Mesendoderm (in vitro differentiated cells): ENCODE results near the gene TLR8.

Experiments used
- DNase-seq: peaks from one replicate; pipeline ENCODE4 v3.0.0; 2013
- H2AK5ac ChIP-seq: 2 replicates; pipeline ENCODE4 v1.6.1; 2013; ENCODE audit warnings: low read length, inconsistent platforms
- H2BK120ac ChIP-seq: 2 replicates; pipeline ENCODE4 v1.6.1; 2013; ENCODE audit warnings: low read depth, mild to moderate bottlenecking, low read length, moderate library complexity, mixed read lengths
- H2BK15ac ChIP-seq: replicated peaks from 2 replicates; pipeline ENCODE4 v1.6.1; 2013; ENCODE audit warnings: low read depth, mild to moderate bottlenecking, moderate library complexity
- H2BK5ac ChIP-seq: 2 replicates; pipeline ENCODE4 v1.6.1; 2013; ENCODE audit warnings: low read length, inconsistent platforms
- H3K18ac ChIP-seq: 2 replicates; pipeline ENCODE4 v1.6.1; 2013; ENCODE audit warnings: mild to moderate bottlenecking, low read length, mixed read lengths
- H3K23ac ChIP-seq: one replicate; pipeline ENCODE4 v1.6.1; 2013; ENCODE audit warnings: low read length
- H3K27ac ChIP-seq: 2 replicates; pipeline ENCODE4 v1.5.1; 2013; ENCODE audit warnings: low read depth, mild to moderate bottlenecking, inconsistent platforms, low read length, moderate library complexity
- H3K27me3 ChIP-seq: 2 replicates; pipeline ENCODE4 v1.6.1; 2013; ENCODE audit warnings: low read length, control low read depth, mild to moderate bottlenecking, inconsistent platforms; ENCODE audit not compliant: insufficient read depth, poor library complexity
- H3K36me3 ChIP-seq: 2 replicates; pipeline ENCODE4 v1.6.1; 2013; ENCODE audit warnings: low read length, inconsistent platforms; ENCODE audit not compliant: control insufficient read depth, insufficient read depth
- H3K4ac ChIP-seq: one replicate; pipeline ENCODE4 v1.6.1; 2013; ENCODE audit warnings: low read depth, mild to moderate bottlenecking, low read length, moderate library complexity
- H3K4me1 ChIP-seq: 2 replicates; pipeline ENCODE4 v1.6.1; 2013; ENCODE audit warnings: low read depth, low read length, inconsistent platforms; ENCODE audit not compliant: control insufficient read depth
- H3K4me2 ChIP-seq: 2 replicates; pipeline ENCODE4 v1.6.1; 2013; ENCODE audit warnings: low read length
- H3K4me3 ChIP-seq: 2 replicates; pipeline ENCODE4 v1.5.1; 2013; ENCODE audit warnings: mild to moderate bottlenecking, low read length
- H3K56ac ChIP-seq: one replicate; pipeline ENCODE4 v1.6.1; 2013; ENCODE audit warnings: low read length
- H3K79me1 ChIP-seq: 2 replicates; pipeline ENCODE4 v1.6.1; 2013; ENCODE audit warnings: low read length, inconsistent platforms
- H3K79me2 ChIP-seq: 2 replicates; pipeline ENCODE4 v1.6.1; 2013; ENCODE audit warnings: mild to moderate bottlenecking, low read length; ENCODE audit not compliant: control insufficient read depth, insufficient read depth
- H3K9ac ChIP-seq: 2 replicates; pipeline ENCODE4 v1.6.1; 2013; ENCODE audit warnings: low read length, inconsistent platforms
- H4K5ac ChIP-seq: one replicate; pipeline ENCODE4 v1.6.1; 2013; ENCODE audit warnings: low read length
- H4K8ac ChIP-seq: one replicate; pipeline ENCODE4 v1.6.1; 2013; ENCODE audit warnings: low read depth, mild to moderate bottlenecking, control low read depth, low read length, moderate library complexity
- WGBS: extraction: QIAGEN DNeasy Blood & Tissue Kit; methylation state at CpG from one replicate; pipeline ENCODE4 v1.1.7; 2013; ENCODE audit warnings: low lambda C conversion rate, missing lambda C conversion rate; ENCODE audit not compliant: insufficient coverage; ENCODE audit errors: extremely low coverage; 5-methylcytosine and 5-hydroxymethylcytosine counted together

TLR8 gene

GRCh38 chrX:12950851-12951594 is 44.6 kb downstream of the TLR8 start:
- H3K27me3 ChIP-seq, result no peaks in the 10 kb centered on the region
- no peak overlapping the region for H3K23ac ChIP-seq
- no peaks in the 10 kb centered on the region for H3K36me3 ChIP-seq
- no peak overlapping the region for H2BK15ac ChIP-seq
- no peaks in the 10 kb centered on the region for H3K4me1 ChIP-seq
- peak; percentile 65 for DNase-seq
- no peak overlapping the region for H2AK5ac ChIP-seq
- no peak overlapping the region for H4K5ac ChIP-seq
- no peak overlapping the region for H3K4me2 ChIP-seq
- H3K79me2 ChIP-seq, result no peaks in the 10 kb centered on the region
- H3K27ac ChIP-seq, result no peak overlapping the region
- no peak overlapping the region for H3K4me3 ChIP-seq
- no peak overlapping the region for H2BK5ac ChIP-seq
- no CpG with 5 or more reads among the region's 9 CpGs for WGBS
- no peaks in the 10 kb centered on the region for H3K79me1 ChIP-seq
- H2BK120ac ChIP-seq, result no peak overlapping the region
- H3K18ac ChIP-seq, result peak overlapping the region; percentile 68
- no peak overlapping the region for H3K9ac ChIP-seq
- peak overlapping the region; percentile 22 for H3K56ac ChIP-seq
- H4K8ac ChIP-seq, result no peak overlapping the region
- H3K4ac ChIP-seq, result no peak overlapping the region

- no peak overlapping the region for H3K18ac ChIP-seq
- H3K27me3 ChIP-seq, result no peaks in the 10 kb centered on the region
- DNase-seq, result no peak
Observed at GRCh38 chrX:12951595-12951975, 45.2 kb downstream of the TLR8 start.

DNA sequence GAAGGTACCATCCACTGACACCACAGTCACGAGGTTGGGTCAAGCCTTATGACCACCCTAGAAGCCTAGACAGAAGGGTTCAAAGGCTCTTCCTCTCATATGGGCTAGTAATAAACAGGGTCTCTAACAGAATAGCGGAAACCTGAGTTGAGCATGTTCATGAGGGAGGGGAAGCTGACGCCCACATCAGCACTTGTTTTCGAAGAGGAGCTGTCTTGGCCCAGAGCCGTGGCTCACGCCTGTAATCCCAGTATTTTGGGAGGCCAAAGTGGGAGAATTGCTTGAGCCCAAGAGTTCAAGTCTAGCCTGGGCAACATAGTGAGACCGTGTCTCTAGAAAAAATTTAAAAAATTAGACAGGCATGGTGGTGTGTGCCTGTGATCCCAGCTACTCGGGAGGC is 47.0 kb downstream of the TLR8 start:
- Histone ChIP-seq H3K18ac (no peak overlapping the region), H3K79me2 (no peaks in the 10 kb centered on the region), H3K36me3 (no peaks in the 10 kb centered on the region), H3K4me2 (no peak overlapping the region), H3K56ac (no peak overlapping the region), H2BK120ac (no peak overlapping the region), H2BK5ac (no peak overlapping the region), H3K27ac (no peak overlapping the region), H2BK15ac (no peak overlapping the region), H3K79me1 (no peaks in the 10 kb centered on the region), H3K4me3 (no peak overlapping the region), H3K23ac (no peak overlapping the region), H3K9ac (no peak overlapping the region), H3K4me1 (no peaks in the 10 kb centered on the region), H3K27me3 (no peaks in the 10 kb centered on the region), H3K4ac (no peak overlapping the region), H4K8ac (no peak overlapping the region), H4K5ac (no peak overlapping the region), H2AK5ac (no peak overlapping the region)
- WGBS, result no CpG with 5 or more reads among the region's 8 CpGs
- DNase-seq, result no peak

More at GRCh38 chrX:12951595-12951975, 45.2 kb downstream of the TLR8 start:
- Histone ChIP-seq H2AK5ac (no peak overlapping the region), H2BK120ac (no peak overlapping the region), H2BK5ac (no peak overlapping the region), H3K56ac (no peak overlapping the region), H3K23ac (no peak overlapping the region), H3K27ac (no peak overlapping the region), H3K4me3 (no peak overlapping the region), H3K4ac (peak overlapping the region; percentile 55), H2BK15ac (no peak overlapping the region), H4K5ac (no peak overlapping the region), H3K79me2 (no peaks in the 10 kb centered on the region), H3K4me1 (no peaks in the 10 kb centered on the region), H3K36me3 (no peaks in the 10 kb centered on the region), H4K8ac (no peak overlapping the region), H3K4me2 (no peak overlapping the region), H3K79me1 (no peaks in the 10 kb centered on the region), H3K9ac (no peak overlapping the region)
- no CpG with 5 or more reads among the region's 5 CpGs for WGBS

DNA sequence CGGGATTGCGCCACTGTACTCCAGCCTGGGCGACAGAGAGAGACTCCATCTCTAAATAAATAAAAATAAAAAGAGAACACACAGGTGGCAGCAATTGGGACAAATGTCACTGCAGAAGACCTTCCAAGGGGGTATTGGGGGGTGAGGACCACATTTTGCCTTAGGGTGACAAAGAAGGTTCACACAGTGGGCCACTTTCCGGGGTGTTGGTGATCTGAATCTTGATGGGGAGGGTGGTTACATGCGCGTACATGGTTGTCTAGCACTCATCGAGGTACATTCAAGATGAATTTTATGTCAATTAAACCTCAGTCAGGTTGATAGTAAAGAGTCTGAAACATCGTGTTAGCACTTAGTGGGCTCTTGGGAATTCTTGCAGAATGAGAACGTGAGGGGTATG is 48.0 kb downstream of the TLR8 start:
- Histone ChIP-seq H3K18ac (peak overlapping the region; percentile 64), H3K36me3 (no peaks in the 10 kb centered on the region), H3K79me2 (no peaks in the 10 kb centered on the region), H3K27me3 (no peaks in the 10 kb centered on the region), H2AK5ac (no peak overlapping the region), H2BK120ac (no peak overlapping the region), H3K23ac (no peak overlapping the region), H3K4me2 (no peak overlapping the region), H4K8ac (no peak overlapping the region), H3K79me1 (no peaks in the 10 kb centered on the region), H3K4ac (no peak overlapping the region), H3K27ac (no peak overlapping the region), H3K4me1 (no peaks in the 10 kb centered on the region), H3K4me3 (no peak overlapping the region), H3K9ac (no peak overlapping the region), H2BK5ac (no peak overlapping the region), H2BK15ac (no peak overlapping the region), H3K56ac (no peak overlapping the region), H4K5ac (no peak overlapping the region)
- WGBS, result no CpG with 5 or more reads among the region's 9 CpGs
- DNase-seq, result no peak

- Histone ChIP-seq H3K4me2 (no peak overlapping the region), H4K8ac (no peak overlapping the region), H3K79me1 (no peaks in the 10 kb centered on the region), H3K4me1 (no peaks in the 10 kb centered on the region), H2BK5ac (no peak overlapping the region), H3K18ac (peak overlapping the region; percentile 64), H3K27me3 (no peaks in the 10 kb centered on the region), H3K79me2 (no peaks in the 10 kb centered on the region), H4K5ac (no peak overlapping the region), H2BK120ac (no peak overlapping the region), H3K9ac (no peak overlapping the region), H3K4me3 (no peak overlapping the region), H2BK15ac (no peak overlapping the region), H2AK5ac (no peak overlapping the region), H3K36me3 (no peaks in the 10 kb centered on the region), H3K23ac (no peak overlapping the region), H3K27ac (no peak overlapping the region), H3K56ac (no peak overlapping the region), H3K4ac (peak overlapping the region; percentile 43)
- no peak for DNase-seq
- no CpG with 5 or more reads among the region's 4 CpGs for WGBS
Observed at GRCh38 chrX:12954981-12955380, 48.6 kb downstream of the TLR8 start.
